D721Med (cell line): Measurements from ENCODE around the gene MCMBP.

ENCODE experiments used
- DNase-seq: peaks from one replicate; pipeline ENCODE4 v3.0.0; 2011; ENCODE audit warnings: low spot score; ENCODE audit not compliant: insufficient read length
- FAIRE-seq: peaks from 2 replicates; lab custom pipeline; 2011; peaks lifted over from hg19 to GRCh38; lab: Jason Lieb, UNC
- TF ChIP-seq, protein P1 (sequence below): IDR thresholded peaks from 2 replicates; pipeline ENCODE4 v1.5.1; 2012; ENCODE audit warnings: mild to moderate bottlenecking, control low read depth; ENCODE audit not compliant: insufficient read depth; ENCODE audit errors: missing control alignments

The MCMBP gene

DNA sequence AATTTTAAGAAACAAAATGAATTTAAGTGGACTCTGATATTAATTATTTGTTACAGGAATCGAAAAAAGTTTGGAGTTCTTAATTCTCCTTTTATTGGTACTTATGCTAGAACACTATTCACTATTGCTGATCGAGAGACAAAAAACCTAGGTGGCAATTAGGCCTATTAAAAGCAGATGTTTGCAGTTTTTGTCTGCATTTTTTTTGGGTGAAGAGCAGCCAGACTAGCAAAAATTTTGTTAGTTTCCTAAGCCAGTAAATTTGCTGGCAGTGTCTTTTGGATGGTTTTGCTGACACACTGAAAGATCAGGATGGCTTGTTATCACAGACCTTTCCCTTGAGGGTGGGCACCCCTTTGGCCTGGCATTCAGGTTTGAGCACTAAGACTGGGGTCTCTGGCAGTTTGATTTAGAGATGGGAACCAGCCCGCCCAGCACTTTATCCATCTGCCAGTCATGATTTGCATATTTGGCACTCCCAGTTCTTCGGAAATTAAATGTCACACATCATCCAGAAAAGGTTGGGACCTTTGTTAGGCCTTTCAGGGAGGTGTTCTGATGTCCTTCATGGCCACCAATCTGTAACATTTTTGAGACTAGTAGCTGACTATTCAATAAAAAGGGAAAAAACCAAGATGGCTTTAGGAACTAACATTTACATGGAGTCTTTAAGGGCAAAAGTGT lies 89.5 kb downstream of the MCMBP start:
- no peak for FAIRE-seq
- DNase-seq = no peak
- TF ChIP-seq, protein P1, sequence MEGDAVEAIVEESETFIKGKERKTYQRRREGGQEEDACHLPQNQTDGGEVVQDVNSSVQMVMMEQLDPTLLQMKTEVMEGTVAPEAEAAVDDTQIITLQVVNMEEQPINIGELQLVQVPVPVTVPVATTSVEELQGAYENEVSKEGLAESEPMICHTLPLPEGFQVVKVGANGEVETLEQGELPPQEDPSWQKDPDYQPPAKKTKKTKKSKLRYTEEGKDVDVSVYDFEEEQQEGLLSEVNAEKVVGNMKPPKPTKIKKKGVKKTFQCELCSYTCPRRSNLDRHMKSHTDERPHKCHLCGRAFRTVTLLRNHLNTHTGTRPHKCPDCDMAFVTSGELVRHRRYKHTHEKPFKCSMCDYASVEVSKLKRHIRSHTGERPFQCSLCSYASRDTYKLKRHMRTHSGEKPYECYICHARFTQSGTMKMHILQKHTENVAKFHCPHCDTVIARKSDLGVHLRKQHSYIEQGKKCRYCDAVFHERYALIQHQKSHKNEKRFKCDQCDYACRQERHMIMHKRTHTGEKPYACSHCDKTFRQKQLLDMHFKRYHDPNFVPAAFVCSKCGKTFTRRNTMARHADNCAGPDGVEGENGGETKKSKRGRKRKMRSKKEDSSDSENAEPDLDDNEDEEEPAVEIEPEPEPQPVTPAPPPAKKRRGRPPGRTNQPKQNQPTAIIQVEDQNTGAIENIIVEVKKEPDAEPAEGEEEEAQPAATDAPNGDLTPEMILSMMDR = no peak

DNA sequence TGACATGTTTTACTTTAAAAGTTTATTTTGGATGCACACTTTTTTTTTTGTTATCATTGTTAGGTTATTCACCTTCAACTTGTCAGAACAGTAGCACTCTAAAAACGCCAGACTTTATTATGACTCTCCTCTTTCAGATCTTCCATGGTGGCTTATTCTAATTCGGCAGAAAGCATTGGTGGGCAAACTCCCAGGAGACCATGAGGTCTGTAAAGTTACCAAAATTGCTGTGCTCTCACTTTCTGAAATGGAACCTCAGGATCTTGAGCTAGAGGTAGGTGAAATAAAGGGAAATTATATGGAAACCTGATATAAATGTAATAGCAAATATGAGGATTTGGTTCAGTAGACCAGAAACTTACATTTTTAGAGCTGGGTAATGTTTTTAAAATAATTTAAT lies 91.1 kb downstream of the MCMBP start:
- FAIRE-seq (no peak), DNase-seq (no peak)
- TF ChIP-seq, protein P1 = no peak

DNA sequence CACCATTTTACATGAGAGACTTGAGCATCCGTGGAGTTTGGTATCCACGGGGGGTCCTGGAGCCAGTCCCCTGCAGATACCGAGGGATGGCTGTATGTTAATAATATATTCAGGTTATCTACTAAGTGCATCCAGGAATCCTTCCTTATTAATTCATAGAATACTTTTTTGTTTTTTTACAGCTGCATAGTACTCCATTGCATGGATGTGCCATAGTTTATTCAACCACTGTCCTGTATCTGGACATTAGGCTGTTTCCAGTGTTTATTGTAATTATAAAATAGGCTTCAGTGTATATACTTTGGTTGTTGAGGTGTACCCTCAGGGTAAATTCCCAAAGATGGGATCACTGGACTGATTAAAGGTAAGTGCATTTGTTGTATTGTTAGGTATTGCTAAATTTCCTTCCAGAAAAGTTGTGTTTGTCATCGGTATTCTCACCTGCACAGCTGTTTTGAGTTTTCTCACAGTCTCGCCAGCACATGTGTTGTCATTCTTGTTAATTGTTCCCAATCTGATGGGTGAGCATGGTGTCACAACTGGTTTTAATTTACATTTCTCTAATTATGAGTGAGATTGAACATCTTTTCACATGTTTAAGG lies 91.7 kb downstream of the MCMBP start:
- DNase-seq = no peak
- no peak for FAIRE-seq
- TF ChIP-seq, protein P1 = no peak
